ENCODE results near the gene TMEM255A.

GRCh38 chrX:120301497-120301896 is 9.8 kb downstream of the TMEM255A start:
- TF ChIP-seq CTCF (IDR thresholded peaks at IDR 0.05) (no peak), POLR2A (IDR thresholded peaks at IDR 0.05) (no peak)
